Neural cell (in vitro differentiated cells): Measurements from ENCODE around the gene MRPL4.

Experiments used
- EZH2 ChIP-seq: fragments of 200-600, 300-800 bp; shearing (Covaris generic), sonication (generic); IDR thresholded peaks from 2 replicates; pipeline ENCODE4 v1.6.1; 2014; ENCODE audit warnings: antibody characterized with exemption, low read length, borderline replicate concordance, mild to moderate bottlenecking; ENCODE audit not compliant: insufficient read depth, poor library complexity, severe bottlenecking
- MXI1 ChIP-seq: fragments of 450-650 bp; conservative IDR thresholded peaks from 2 replicates; pipeline ENCODE4 v1.6.1; 2014; ENCODE audit warnings: antibody characterized with exemption, mild to moderate bottlenecking; ENCODE audit not compliant: poor library complexity, severe bottlenecking
- POLR2AphosphoS5 ChIP-seq: IDR thresholded peaks from 2 replicates; pipeline ENCODE4 v1.6.1; 2012
- RAD21 ChIP-seq: fragments of 450-650 bp; conservative IDR thresholded peaks from 2 replicates; pipeline ENCODE4 v1.6.1; 2014; ENCODE audit warnings: antibody characterized with exemption, mild to moderate bottlenecking, moderate library complexity
- SMC3 ChIP-seq: fragments of 450-650 bp; conservative IDR thresholded peaks from 2 replicates; pipeline ENCODE4 v1.6.1; 2014; ENCODE audit warnings: antibody characterized with exemption, mild to moderate bottlenecking, moderate library complexity; ENCODE audit not compliant: poor library complexity
- TAF1 ChIP-seq: IDR thresholded peaks from 2 replicates; pipeline ENCODE4 v1.6.1; 2012; ENCODE audit warnings: low read depth
- TF ChIP-seq, protein P1 (sequence below): fragments of 450-650 bp; IDR thresholded peaks from 2 replicates; pipeline ENCODE4 v1.5.1; 2014; ENCODE audit warnings: antibody characterized with exemption, mild to moderate bottlenecking, moderate library complexity; ENCODE audit not compliant: poor library complexity, severe bottlenecking
- TF ChIP-seq, protein P2 (sequence below): IDR thresholded peaks from 2 replicates; pipeline ENCODE4 v1.6.1; 2012; ENCODE audit warnings: borderline replicate concordance

DNA sequence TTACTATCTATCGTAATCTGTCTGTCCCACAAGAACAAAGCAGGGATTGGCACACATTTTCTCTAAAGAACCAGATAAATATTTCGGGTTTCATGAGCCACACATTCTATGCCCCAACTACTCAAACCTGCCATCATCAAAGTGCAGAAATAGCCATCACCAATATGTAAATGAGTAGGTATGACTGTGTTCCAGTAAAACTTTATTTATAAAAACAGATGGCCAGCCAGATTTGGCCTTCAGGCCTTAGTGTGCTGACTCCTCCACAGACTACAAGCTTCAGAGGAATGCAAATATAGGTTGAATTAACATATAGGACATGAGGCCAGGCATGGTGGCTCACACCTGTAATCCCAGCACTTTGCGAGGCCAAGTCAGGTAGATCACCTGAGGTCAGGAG lies 48.3 kb upstream of the MRPL4 start:
- TF ChIP-seq, protein P1, sequence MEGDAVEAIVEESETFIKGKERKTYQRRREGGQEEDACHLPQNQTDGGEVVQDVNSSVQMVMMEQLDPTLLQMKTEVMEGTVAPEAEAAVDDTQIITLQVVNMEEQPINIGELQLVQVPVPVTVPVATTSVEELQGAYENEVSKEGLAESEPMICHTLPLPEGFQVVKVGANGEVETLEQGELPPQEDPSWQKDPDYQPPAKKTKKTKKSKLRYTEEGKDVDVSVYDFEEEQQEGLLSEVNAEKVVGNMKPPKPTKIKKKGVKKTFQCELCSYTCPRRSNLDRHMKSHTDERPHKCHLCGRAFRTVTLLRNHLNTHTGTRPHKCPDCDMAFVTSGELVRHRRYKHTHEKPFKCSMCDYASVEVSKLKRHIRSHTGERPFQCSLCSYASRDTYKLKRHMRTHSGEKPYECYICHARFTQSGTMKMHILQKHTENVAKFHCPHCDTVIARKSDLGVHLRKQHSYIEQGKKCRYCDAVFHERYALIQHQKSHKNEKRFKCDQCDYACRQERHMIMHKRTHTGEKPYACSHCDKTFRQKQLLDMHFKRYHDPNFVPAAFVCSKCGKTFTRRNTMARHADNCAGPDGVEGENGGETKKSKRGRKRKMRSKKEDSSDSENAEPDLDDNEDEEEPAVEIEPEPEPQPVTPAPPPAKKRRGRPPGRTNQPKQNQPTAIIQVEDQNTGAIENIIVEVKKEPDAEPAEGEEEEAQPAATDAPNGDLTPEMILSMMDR: no peak
- no peak for TF ChIP-seq RAD21
- no peak for TF ChIP-seq POLR2AphosphoS5
- TF ChIP-seq TAF1: no peak
- TF ChIP-seq SMC3: no peak
- TF ChIP-seq, protein P2, sequence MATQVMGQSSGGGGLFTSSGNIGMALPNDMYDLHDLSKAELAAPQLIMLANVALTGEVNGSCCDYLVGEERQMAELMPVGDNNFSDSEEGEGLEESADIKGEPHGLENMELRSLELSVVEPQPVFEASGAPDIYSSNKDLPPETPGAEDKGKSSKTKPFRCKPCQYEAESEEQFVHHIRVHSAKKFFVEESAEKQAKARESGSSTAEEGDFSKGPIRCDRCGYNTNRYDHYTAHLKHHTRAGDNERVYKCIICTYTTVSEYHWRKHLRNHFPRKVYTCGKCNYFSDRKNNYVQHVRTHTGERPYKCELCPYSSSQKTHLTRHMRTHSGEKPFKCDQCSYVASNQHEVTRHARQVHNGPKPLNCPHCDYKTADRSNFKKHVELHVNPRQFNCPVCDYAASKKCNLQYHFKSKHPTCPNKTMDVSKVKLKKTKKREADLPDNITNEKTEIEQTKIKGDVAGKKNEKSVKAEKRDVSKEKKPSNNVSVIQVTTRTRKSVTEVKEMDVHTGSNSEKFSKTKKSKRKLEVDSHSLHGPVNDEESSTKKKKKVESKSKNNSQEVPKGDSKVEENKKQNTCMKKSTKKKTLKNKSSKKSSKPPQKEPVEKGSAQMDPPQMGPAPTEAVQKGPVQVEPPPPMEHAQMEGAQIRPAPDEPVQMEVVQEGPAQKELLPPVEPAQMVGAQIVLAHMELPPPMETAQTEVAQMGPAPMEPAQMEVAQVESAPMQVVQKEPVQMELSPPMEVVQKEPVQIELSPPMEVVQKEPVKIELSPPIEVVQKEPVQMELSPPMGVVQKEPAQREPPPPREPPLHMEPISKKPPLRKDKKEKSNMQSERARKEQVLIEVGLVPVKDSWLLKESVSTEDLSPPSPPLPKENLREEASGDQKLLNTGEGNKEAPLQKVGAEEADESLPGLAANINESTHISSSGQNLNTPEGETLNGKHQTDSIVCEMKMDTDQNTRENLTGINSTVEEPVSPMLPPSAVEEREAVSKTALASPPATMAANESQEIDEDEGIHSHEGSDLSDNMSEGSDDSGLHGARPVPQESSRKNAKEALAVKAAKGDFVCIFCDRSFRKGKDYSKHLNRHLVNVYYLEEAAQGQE: no peak
- TF ChIP-seq EZH2: no peak
- no peak for TF ChIP-seq MXI1
